Heart left ventricle (tissue), 16 donors: ENCODE results near the gene ABHD1. TPM values are rescaled to one million over a fixed set of nuclear protein-coding genes. Genes with fewer than 3 reads are reported as not detected.
A peak's percentile ranks its signal among the peaks of the same experiment; 100 is the strongest.

ENCODE experiments used
- ATAC-seq, 4 donors: fragments of 200-7000 bp; cut with Tn5 transposase; one replicate each; pipeline ENCODE4 v1.9.1; 2020 to 2022; ENCODE audit warnings: moderate library complexity in 4 of 4, mild to moderate bottlenecking in 3 of 4, moderate number of reproducible peaks in 1 of 4
- DNase-seq, 5 donors: peaks; one replicate each; pipeline ENCODE4 v3.0.0-alpha.2; 2020
- H3K27ac ChIP-seq, 12 donors: fragments of 200-600 bp; sonication (generic) in 4 of 12; one replicate each; pipeline versions ENCODE4 v1.5.0 to v1.8.0; 2016 to 2022; ENCODE audit warnings: mild to moderate bottlenecking in 2 of 12
- H3K27me3 ChIP-seq, 9 donors: fragments of 200-600 bp; sonication (generic) in 2 of 9; one replicate each; pipeline versions ENCODE4 v1.5.1 to v1.8.0; 2016 to 2022; ENCODE audit warnings: mild to moderate bottlenecking in 3 of 9
- H3K36me3 ChIP-seq, 9 donors: fragments of 200-600 bp; sonication (generic) in 2 of 9; one replicate each; pipeline versions ENCODE4 v1.5.0 to v1.8.0; 2018 to 2022; ENCODE audit warnings: mild to moderate bottlenecking in 2 of 9
- H3K4me1 ChIP-seq, 12 donors: fragments of 200-600 bp; sonication (generic) in 4 of 12; one replicate each; pipeline versions ENCODE4 v1.5.0 to v1.8.0; 2016 to 2022; ENCODE audit warnings: mild to moderate bottlenecking in 3 of 12
- H3K4me3 ChIP-seq, 12 donors: fragments of 200-600 bp; sonication (generic) in 4 of 12; one replicate each; pipeline versions ENCODE4 v1.5.0 to v1.8.0; 2017 to 2022; ENCODE audit warnings: mild to moderate bottlenecking in 9 of 12, moderate library complexity in 4 of 12
- H3K9me3 ChIP-seq, 12 donors: fragments of 200-600 bp; sonication (generic) in 4 of 12; one replicate each; pipeline versions ENCODE4 v1.5.0 to v1.8.0; 2016 to 2022; ENCODE audit warnings: mild to moderate bottlenecking in 1 of 12
- POLR2A ChIP-seq, 2 donors: fragments of 450-650 bp; IDR thresholded peaks; one replicate each; pipeline ENCODE4 v1.6.1; 2017; ENCODE audit warnings: antibody characterized with exemption in 2 of 2, mild to moderate bottlenecking in 2 of 2, moderate library complexity in 2 of 2
- WGBS, 4 donors: extraction: QIAGEN DNeasy Blood & Tissue Kit in 2 of 4; methylation state at CpG; one replicate each; pipeline versions ENCODE4 v1.1.5 to v1.1.7; 2013 to 2018; 5-methylcytosine and 5-hydroxymethylcytosine counted together
- intact Hi-C, 10 donors: fragments of 100-400 bp; cut with DNase I; formaldehyde crosslinking; loops; one replicate each; pipeline versions ENCODE4 v1.11.1 to v1.14.2; 2022
- polyA plus RNA-seq, 2 donors: library from polyadenylated mRNA; stranded (reverse); fragments of 200-250 nt; gene quantifications; one replicate each; pipeline ENCODE4 v1.2.3, GENCODE V29; 2013
- total RNA-seq, 9 donors: library from RNA; depleted of rRNA in 2 of 9; stranded (reverse); fragments of >200 nt in 2 of 9; fragmentation: NEBNext Ultra II Directional in 3 of 9; extraction: Animal tissue kit (Norgen Biotek cat#: 25700) in 3 of 9; gene quantifications; one replicate each; pipeline versions ENCODE4 v1.1.0 to v1.2.4, GENCODE V29; 2016 to 2023
- TF ChIP-seq, protein P1 (sequence below), 12 donors: fragments of 200-600 bp; sonication (generic) in 4 of 12; IDR thresholded peaks; one replicate each; pipeline versions ENCODE4 v1.5.0 to v1.8.0; 2018 to 2022; ENCODE audit warnings: antibody characterized with exemption in 12 of 12, mild to moderate bottlenecking in 5 of 12
- donor health status: ischemic (EF 13 %, LVEDD 7.1; RV severe dilation, severe dysfunction).
- donor health status: healthy with polysubstance abuse.
- donor health status: DM: no; HTN: yes; CAD: no.
- donor health status: DM: no; HTN: no; CAD: no.
- donor health status: ischemic (EF 25% LVEDD 6.9; RV normal size, moderate dysfunction).
- donor health status: ischemic (EF 25% LVEDD 5.7; RV mildly dilated, moderate dysfunction).
- donor health status: healthy.
- donor health status: DM: yes; HTN: yes; CAD: no.
- donor health status: ischemic (EF 35%, LVEDD 5.7; RV mildly dilated, moderate dysfunction).
- donor health status: nonischemic (EF 11% LVEDD 7.7; RV severe dilation, severe dysfunction).
- donor health status: DM: yes; HTN: yes; CAD: no.
- donor health status: PGD.
- donor health status: ischemic (EF 29% LVEDD 5.4; RV normal size, mild dysfunction).
- donor health status: nonischemic (EF 23%, LVEDD 6.1; RV moderate dilation, normal function).

The ABHD1 gene
- total and polyA plus RNA-seq, 11 donors = 0.47 to 6.2 (median 2.0) TPM; not detected in 1

DNA sequence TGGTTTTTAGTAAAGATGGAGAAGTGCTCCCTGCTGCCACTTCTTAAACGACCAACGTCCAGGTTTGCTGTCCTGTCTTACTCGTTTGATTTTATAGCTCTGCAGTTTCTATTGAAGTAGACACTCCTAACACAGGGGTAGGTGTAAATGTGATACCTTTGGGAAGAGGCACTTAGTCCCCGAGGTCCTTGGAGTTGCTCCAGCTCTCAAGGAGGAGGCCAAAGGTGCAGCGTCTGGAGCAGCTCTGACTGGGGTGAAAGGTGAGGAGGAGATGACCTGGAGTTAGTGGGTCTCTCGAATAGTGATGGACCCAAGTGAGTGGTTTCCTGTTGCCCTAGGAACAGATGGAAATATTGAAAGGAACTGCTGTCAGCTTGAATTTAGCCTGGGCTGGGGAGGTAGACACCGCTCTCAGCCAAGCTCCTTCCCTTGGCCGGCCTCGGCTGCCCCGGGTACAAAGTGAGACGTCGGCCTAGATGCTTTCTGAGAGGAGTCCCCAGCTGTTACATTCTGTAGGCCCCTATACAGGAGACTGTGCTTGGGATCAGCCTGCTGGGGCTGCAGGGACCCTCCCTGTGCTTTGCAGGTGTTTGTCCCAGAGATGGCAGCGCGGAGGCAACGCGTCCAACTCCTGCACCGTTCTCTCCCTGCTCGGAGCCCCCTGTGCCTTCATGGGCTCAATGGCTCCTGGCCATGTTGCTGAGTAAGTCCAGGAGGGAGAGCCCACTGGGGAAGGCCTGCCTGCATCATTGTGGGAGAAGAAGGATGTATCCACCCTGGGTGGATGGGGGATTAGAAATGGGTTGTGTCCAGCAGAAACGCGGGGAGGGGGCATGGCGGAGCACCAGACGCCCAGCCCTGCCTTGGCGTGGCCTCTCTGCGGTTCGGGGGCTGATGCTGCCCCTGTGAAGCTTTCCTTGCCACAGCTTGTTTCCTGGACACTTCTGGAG is 31.6 kb upstream of the ABHD1 start:
- H3K9me3 ChIP-seq = no peaks in the 10 kb centered on the region
- TF ChIP-seq, protein P1, sequence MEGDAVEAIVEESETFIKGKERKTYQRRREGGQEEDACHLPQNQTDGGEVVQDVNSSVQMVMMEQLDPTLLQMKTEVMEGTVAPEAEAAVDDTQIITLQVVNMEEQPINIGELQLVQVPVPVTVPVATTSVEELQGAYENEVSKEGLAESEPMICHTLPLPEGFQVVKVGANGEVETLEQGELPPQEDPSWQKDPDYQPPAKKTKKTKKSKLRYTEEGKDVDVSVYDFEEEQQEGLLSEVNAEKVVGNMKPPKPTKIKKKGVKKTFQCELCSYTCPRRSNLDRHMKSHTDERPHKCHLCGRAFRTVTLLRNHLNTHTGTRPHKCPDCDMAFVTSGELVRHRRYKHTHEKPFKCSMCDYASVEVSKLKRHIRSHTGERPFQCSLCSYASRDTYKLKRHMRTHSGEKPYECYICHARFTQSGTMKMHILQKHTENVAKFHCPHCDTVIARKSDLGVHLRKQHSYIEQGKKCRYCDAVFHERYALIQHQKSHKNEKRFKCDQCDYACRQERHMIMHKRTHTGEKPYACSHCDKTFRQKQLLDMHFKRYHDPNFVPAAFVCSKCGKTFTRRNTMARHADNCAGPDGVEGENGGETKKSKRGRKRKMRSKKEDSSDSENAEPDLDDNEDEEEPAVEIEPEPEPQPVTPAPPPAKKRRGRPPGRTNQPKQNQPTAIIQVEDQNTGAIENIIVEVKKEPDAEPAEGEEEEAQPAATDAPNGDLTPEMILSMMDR (IDR thresholded peaks at IDR 0.05) = no peak
- no peak for TF ChIP-seq POLR2A (IDR thresholded peaks at IDR 0.05)
- 75 to 82% (median 79%) methylated on average over 20 to 25 of the region's 25 CpGs for WGBS, 4 donors
- DNase-seq (peak in 1 of 5 donors; percentile 48), ATAC-seq (no peak)
- H3K4me1 ChIP-seq = peaks cover 3 to 21% (median 12%) of the 10 kb centered on the region in 12 donors
- H3K27me3 ChIP-seq = no peaks in the 10 kb centered on the region
- no peak overlapping the region for H3K27ac ChIP-seq
- intact Hi-C loops = loop anchor here in 2 of 10 donors (10.0 kb wide), 2 partner anchors 193 to 247 kb away; partner anchors contain the start of genes DPYSL5 (in 1 of the 2) and TRIM54 (in 1 of the 2)
- no peaks in the 10 kb centered on the region for H3K36me3 ChIP-seq
- no peak overlapping the region for H3K4me3 ChIP-seq

DNA sequence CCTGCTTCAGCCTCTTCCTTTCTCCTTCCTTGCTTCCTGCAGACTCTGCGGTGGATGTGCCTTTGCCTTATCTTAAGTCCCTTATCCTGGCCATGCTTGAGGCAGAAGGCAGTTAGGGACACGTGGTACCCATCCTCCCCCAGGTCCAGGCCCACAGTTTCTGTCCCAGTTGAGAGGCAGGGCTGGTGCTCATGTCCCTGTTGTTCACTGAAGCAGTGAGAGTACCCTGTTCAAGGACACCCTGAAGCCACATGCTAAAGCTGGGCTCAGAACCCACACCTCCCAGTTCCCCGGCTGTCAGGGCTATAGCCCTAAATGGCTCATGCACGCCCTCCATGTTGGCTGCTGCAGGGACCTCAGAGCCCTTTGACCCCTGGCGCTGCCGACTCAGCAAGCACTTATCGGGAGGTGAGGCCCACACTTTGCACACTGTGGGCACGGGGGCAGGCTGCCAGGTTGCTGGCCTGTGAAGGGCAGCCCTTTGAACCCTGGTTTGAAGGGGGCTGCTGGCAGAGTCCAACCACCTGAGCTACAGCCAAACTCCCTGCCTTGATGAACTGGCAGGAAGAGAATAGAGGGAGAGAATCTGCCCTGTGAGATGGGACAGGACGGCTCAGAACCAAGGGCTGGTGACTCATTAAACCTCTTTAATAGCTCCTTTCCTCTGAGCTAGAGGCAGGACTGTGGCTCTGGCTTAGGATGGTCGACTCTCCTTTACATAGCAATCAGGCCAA is 30.8 kb upstream of the ABHD1 start:
- intact Hi-C loops = loop anchor here in 2 of 10 donors (10.0 kb wide), 2 partner anchors 192 to 248 kb away; partner anchors contain the start of genes DPYSL5 (in 1 of the 2) and TRIM54 (in 1 of the 2)
- Histone ChIP-seq H3K4me3 (no peak overlapping the region), H3K27me3 (no peaks in the 10 kb centered on the region), H3K27ac (no peak overlapping the region), H3K36me3 (no peaks in the 10 kb centered on the region), H3K4me1 (peaks cover 0 to 20% (median 8%) of the 10 kb centered on the region in 12 donors), H3K9me3 (no peaks in the 10 kb centered on the region)
- WGBS, 4 donors = 77 to 82% (median 79%) methylated on average over 9 to 10 of the region's 10 CpGs
- TF ChIP-seq, protein P1 (IDR thresholded peaks at IDR 0.05) = no peak
- no peak for TF ChIP-seq POLR2A (IDR thresholded peaks at IDR 0.05)
- DNase-seq (no peak), ATAC-seq (no peak)

DNA sequence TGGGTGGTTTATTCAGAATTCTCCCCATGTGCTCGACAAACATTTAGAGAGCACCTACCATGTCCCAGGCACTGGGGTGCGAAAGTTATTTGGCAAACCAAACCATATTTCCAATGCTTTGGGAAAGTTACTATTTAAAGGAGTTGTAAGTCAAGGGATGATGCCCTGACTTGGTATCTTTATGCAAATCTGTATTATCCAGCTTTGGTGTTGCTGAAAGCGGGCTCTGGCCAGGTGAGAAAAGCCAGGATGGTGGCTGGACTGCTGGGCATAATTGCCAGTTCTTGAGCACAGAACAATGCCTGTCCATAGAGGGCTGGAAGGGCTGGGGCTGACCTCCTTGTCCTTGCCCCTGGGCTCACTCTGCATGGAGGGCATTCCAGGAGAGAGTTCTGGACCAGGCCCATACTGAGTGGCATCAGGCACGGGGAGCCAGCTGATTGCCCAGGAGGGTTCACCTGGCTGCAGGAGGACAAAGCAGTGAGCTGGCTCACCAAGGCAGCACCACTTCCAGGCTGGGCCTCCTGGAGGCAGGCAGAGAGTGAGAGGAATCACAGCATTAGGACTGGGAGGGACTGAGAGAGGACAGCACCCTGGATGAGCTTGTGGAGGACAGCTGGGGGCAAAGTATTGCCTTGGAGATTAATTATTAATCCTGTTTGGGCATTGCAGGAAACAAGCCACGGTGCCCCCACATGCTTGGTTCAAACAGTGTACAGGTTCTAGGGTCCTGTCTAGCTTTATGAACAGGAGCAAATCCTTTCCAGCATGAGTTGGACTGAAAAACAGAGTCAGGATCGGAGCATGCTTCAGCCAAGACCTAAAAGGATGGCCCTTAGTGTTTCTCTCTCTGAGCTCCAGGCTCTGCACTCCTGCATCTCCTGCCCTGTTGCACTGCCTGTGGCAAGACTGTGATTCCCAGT is 29.9 kb upstream of the ABHD1 start:
- 85 to 97% (median 88%) methylated on average over 5 to 6 of the region's 6 CpGs for WGBS, 4 donors
- ATAC-seq (no peak), DNase-seq (no peak)
- H3K4me3 ChIP-seq = no peak overlapping the region
- no peaks in the 10 kb centered on the region for H3K27me3 ChIP-seq
- H3K36me3 ChIP-seq = no peaks in the 10 kb centered on the region
- peaks cover 0 to 20% (median 8%) of the 10 kb centered on the region in 12 donors for H3K4me1 ChIP-seq
- H3K27ac ChIP-seq = no peak overlapping the region
- TF ChIP-seq, protein P1 (IDR thresholded peaks at IDR 0.05) = no peak
- TF ChIP-seq POLR2A (IDR thresholded peaks at IDR 0.05) = no peak
- no peaks in the 10 kb centered on the region for H3K9me3 ChIP-seq
- intact Hi-C loops = loop anchor here in 2 of 10 donors (10.0 kb wide), 2 partner anchors 191 to 249 kb away; partner anchors contain the start of genes DPYSL5 (in 1 of the 2) and TRIM54 (in 1 of the 2)
